NCI-H1694 treated with DMSO at 0.1 percent for 48 hours (cell line): ENCODE data around the gene BPIFB4.
"Not testable (repeated sequence)": the region's sequence is repeated elsewhere in the genome, so short reads cannot be mapped to it uniquely, and the experiment has no call there.

Source experiments
- DNase-seq: peaks from one replicate; lab custom pipeline; 2025; lab: John Stamatoyannopoulos, UW

BPIFB4 gene

DNA sequence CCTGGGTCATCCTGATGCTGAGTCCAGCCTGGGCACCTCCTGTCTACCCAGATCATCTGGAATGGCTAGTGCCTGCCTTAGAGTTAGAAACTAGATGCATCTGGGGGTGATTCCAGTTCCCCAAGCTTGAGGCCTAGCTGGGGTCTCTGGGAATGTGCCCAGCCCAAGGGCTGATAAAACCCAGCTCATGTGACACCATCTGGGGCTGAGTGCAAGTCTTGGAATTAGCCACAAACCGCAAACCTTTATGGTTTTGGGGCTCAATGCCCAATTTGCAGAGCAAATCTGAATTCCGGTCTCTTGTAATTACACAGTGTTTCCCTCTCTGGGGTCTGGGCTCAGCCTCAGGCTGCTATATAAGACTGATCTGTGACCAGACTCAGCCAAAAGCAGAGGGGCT lies at the start of gene BPIFB4:
TSS of gene BPIFB4 (plus strand) at position 385 of the 400 bp plus-strand sequence. CDS start 1,884 bp downstream, outside the sequence.
- no peak for DNase-seq

DNA sequence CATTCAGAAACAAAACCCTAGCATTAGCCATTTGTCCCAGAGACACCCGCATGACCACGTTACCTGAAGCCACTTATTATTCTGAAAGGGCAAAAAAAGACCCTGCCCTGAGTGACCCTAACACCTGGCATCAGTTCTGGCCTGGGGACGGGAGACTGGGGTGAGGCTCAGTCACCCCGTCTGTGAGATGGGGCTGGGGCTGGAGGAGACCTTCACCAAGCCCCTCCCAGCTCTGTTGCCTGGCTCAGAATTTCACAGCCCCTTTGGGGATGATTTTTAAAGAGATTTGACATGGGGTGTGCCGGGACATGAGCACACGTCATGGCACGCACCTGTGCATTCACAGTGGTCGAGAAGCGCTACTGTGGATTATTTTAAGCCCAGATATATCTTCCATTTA lies 49.4 kb upstream of the BPIFB4 start:
- DNase-seq: no peak

DNA sequence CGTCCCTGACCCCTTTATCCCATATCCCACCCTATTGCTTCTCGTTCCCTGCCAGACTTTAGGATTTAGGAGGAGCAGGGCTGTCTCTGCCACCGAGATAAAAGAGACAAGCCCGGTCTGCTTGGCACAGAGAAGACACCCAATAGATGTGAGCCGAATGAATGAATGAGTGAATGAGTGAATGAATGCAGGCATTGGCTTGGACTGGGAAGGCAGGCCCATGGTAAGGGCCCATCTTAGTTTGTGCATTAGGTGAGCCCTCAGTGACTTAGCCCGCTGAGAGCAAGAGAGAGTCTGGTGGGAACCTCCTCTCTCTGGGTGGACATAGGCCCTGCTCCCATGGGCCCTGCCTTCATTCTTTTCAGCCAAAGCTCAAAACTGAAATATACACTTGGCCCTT lies 48.9 kb upstream of the BPIFB4 start:
- DNase-seq: no peak

- DNase-seq: no peak
These were observed 47.9 kb upstream of the BPIFB4 start, which contains the start of gene BPIFB6 for GRCh38 chr20:33031531-33031930. Gene BPIFB6, plus strand, starts transcription at chr20:33031648. Its CDS starts 0 bp downstream, at chr20:33031648.

GRCh38 chr20:33032555-33032954 lies 46.9 kb upstream of the BPIFB4 start:
- no peak for DNase-seq

DNA sequence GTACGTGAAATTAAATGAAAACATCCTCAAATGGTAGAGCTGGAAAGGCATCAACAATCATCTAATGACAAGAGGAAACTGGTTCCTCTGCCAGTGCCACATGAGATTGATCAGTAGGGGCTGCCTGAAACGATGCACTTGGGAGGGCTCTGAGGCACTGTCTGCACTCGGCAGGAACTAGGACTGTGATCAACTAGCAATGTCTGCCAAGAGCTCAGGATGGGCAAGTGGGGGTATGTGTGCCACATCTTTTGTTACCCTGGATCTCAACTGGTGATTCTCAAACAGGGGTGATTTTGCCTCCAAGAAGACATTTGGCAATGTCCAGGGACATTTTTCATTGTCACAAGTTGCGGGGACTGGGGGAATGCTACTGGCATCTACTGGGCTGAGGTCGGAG lies 46.1 kb upstream of the BPIFB4 start:
- DNase-seq: no peak

- no peak for DNase-seq
These were observed 45.3 kb upstream of the BPIFB4 start for GRCh38 chr20:33034115-33034514.

DNA sequence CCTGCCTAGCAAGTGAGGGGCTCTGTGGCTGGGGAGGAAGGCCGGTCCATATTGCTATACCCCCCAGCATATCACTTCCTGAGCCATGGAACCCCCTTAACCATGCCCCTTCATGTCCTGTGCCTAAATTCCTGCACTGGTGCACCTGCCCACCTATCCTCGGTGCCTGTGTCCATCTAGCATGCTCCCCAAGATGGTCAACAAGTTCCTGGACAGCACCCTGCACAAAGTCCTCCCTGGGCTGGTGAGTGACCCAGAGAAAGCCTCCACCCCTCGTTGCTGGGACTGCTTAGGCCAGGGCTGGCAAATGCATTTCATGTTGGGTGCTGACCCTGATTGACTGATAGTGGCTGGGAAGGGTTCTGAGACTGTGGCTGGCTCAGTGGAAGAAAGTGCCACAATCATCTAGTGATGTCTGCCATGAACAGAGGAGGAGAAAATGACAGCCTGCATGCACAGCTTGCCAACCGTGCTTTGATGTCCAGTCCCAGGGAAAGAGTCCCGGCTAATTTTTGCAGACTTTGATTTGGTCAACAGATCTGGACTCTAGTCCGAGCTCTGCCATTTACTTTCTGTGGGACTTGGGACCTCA lies 44.4 kb upstream of the BPIFB4 start:
- DNase-seq: no peak

- no peak for DNase-seq
These were observed 42.0 kb upstream of the BPIFB4 start for GRCh38 chr20:33037456-33037855.

- DNase-seq: no peak
These were observed 41.2 kb upstream of the BPIFB4 start for GRCh38 chr20:33038243-33038642.

- DNase-seq: no peak
These were observed 37.0 kb upstream of the BPIFB4 start for GRCh38 chr20:33042430-33042829.

GRCh38 chr20:33042983-33043730 lies 36.3 kb upstream of the BPIFB4 start:
- no peak for DNase-seq

- DNase-seq: no peak
These were observed 35.7 kb upstream of the BPIFB4 start for GRCh38 chr20:33043731-33044181.

DNA sequence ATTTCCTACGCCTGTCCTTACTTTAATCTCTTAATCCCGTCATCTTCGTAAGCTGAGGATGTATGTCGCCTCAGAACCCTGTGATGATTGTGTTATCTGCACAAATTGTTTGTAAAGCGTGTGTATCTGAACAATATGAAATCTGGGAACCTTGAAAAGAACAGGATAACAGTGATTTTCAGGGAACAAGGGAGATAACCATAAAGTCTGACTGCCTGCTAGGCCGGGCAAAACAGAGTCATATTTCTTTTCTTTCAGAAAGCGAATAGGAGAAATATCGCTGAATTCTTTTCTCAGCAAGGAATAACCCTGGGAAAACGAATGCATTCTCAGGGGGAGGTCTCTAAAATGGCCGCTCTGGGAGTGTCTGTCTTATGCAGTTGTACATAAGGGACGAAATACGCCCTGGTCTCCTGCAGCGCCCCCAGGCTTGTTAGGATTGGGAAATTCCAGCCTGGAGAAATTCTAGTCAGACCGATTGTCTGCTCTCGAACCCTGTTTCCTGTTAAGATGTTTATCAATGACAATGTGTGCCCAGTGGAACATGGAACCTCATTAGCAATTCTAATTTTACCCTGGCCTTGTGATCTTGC lies 34.2 kb upstream of the BPIFB4 start:
- DNase-seq: not testable (repeated sequence)

GRCh38 chr20:33046412-33046811 lies 33.0 kb upstream of the BPIFB4 start:
- no peak for DNase-seq

- DNase-seq: no peak
These were observed 28.1 kb upstream of the BPIFB4 start for GRCh38 chr20:33051333-33051732.

- DNase-seq: no peak
These were observed 25.9 kb upstream of the BPIFB4 start, which contains the start of gene BPIFB3 for GRCh38 chr20:33053291-33054106. Gene BPIFB3, plus strand, starts transcription at chr20:33053903. Its CDS starts 1,533 bp downstream, at chr20:33055436.

GRCh38 chr20:33054381-33054780 lies 25.1 kb upstream of the BPIFB4 start:
- no peak for DNase-seq

DNA sequence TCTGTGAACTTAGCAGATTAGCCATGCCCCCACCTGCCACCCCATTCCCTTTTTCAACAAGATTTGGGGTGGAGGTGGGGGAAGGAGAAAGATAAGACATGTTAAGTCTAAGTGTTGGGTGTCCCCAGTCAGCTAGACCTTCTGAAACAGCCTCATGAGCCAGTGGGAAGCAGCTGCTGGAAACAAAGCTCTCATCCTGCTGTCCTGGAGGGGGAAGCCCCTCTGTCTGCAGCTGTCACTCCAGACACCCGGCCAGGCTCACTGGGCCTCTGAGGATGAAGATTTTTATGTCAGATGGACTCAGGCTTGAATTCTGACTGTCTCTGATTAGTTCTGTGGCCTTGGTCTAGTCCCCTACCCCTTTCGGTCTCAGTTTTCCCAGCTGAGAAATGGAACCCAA lies 24.7 kb upstream of the BPIFB4 start:
- no peak for DNase-seq

DNA sequence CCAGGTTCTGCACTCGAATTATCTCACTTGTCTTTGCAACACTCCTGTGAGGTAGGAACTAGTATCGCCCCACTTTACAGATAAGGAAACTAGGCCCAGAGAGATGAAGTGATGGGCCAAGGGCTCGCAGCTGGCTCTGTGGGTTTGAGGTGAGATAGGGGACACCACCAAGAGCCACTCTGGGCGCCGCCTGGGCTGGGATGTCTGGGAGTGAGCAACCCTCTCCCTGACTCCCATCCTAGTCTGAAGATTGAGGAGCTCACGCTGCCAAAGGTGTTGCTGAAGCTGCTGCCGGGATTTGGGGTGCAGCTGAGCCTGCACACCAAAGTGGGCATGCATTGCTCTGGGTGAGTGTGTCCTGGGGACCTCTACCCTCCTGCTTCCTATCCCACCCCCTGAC lies 20.3 kb upstream of the BPIFB4 start:
- DNase-seq: no peak

DNA sequence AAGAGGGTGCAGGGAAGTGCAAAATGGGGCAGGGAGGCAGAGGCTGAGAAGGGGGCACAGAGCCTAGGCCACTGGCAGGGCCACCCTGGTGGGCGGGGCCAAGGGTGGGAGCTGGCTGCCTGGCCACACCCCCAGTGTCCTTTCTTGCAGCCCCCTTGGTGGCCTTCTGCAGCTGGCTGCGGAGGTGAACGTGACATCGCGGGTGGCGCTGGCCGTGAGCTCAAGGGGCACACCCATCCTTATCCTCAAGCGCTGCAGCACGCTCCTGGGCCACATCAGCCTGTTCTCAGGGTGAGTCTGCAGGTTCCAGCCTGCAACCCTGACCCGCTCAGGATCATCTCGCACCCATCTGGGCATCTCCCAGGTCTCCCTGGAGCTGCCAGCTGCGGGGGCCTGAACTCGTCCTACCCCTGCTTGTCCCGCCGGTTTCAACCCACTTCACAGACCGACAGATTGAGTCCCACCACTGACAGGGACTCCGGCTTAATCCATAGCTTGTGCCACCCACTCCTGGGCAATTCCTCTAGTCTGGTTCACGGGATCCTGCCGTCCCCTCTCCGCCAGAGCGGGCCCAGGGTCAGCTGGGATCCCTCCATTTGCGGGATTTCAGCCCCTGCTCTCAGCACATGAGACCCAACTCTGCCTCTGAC lies 19.6 kb upstream of the BPIFB4 start:
- no peak for DNase-seq

GRCh38 chr20:33061658-33062028 lies 17.8 kb upstream of the BPIFB4 start:
- DNase-seq: no peak
